Thyroid gland (tissue), 4 donors: Measurements from ENCODE around the gene NTNG1. TPM values are rescaled to one million over a fixed set of nuclear protein-coding genes. Genes with fewer than 3 reads are reported as not detected.

Experiments used
- DNase-seq, 2 donors: peaks; one replicate each; pipeline ENCODE4 v3.0.0-alpha.2; 2019
- H3K27ac ChIP-seq, 3 donors: fragments of 200-600 bp; sonication (generic); 1 replicate in 2 of 3; 2 replicates in 1 of 3; pipeline ENCODE4 v1.5.1; 2016 to 2019; ENCODE audit warnings: mild to moderate bottlenecking in 1 of 3, moderate library complexity in 1 of 3
- H3K27me3 ChIP-seq: fragments of 200-600 bp; sonication (generic); one replicate; pipeline ENCODE4 v1.5.1; 2019
- H3K36me3 ChIP-seq, 2 donors: fragments of 200-600 bp; sonication (generic); one replicate each; pipeline ENCODE4 v1.5.1; 2016 to 2019
- H3K4me1 ChIP-seq, 2 donors: fragments of 200-600 bp; sonication (generic); one replicate each; pipeline ENCODE4 v1.5.1; 2017 to 2019
- H3K4me3 ChIP-seq, 3 donors: fragments of 200-600 bp; sonication (generic); replicated peaks in 1 of 3; 1 replicate in 2 of 3; 2 replicates in 1 of 3; pipeline ENCODE4 v1.5.1; 2016; ENCODE audit warnings: mild to moderate bottlenecking in 1 of 3
- H3K9me3 ChIP-seq: fragments of 200-600 bp; sonication (generic); one replicate; pipeline ENCODE4 v1.5.1; 2017
- POLR2A ChIP-seq, 2 donors: fragments of 450-650 bp; IDR thresholded peaks; one replicate each; pipeline ENCODE4 v1.6.1; 2017; ENCODE audit warnings: antibody characterized with exemption in 2 of 2, mild to moderate bottlenecking in 2 of 2, moderate library complexity in 1 of 2
- WGBS, 2 donors: methylation state at CpG; one replicate each; pipeline ENCODE4 v1.1.5; 2017; 5-methylcytosine and 5-hydroxymethylcytosine counted together
- intact Hi-C: fragments of 100-400 bp; cut with DNase I; formaldehyde crosslinking; loops from one replicate; pipeline ENCODE4 v1.15.1; 2023
- total RNA-seq, 4 donors: library from RNA; depleted of rRNA; stranded (reverse); fragments of >200 nt; gene quantifications; one replicate each; pipeline ENCODE4 v1.2.3, GENCODE V29; 2016
- TF ChIP-seq, protein P1 (sequence below), 6 experiments: fragments of 200-600 bp in 3 of 6; fragments of 450-650 bp in 3 of 6; sonication (generic) in 3 of 6; IDR thresholded peaks; one replicate each; pipeline ENCODE4 v1.5.1; 2016 to 2019; ENCODE audit warnings: antibody characterized with exemption in 6 of 6, mild to moderate bottlenecking in 2 of 6, inconsistent platforms in 1 of 6, moderate library complexity in 1 of 6

NTNG1 gene
- total RNA-seq, 4 donors from 2014 or later: 0.33 to 0.56 (median 0.54) TPM; not detected in 1

GRCh38 chr1:107479865-107480350, 339.1 kb downstream of the NTNG1 start:
- no peaks in the 10 kb centered on the region for H3K4me1 ChIP-seq
- no peak for DNase-seq
- intact Hi-C loops: no loop called here
- WGBS, 2 donors: 55% methylated on average over 11 of the region's 11 CpGs
- TF ChIP-seq, protein P1, sequence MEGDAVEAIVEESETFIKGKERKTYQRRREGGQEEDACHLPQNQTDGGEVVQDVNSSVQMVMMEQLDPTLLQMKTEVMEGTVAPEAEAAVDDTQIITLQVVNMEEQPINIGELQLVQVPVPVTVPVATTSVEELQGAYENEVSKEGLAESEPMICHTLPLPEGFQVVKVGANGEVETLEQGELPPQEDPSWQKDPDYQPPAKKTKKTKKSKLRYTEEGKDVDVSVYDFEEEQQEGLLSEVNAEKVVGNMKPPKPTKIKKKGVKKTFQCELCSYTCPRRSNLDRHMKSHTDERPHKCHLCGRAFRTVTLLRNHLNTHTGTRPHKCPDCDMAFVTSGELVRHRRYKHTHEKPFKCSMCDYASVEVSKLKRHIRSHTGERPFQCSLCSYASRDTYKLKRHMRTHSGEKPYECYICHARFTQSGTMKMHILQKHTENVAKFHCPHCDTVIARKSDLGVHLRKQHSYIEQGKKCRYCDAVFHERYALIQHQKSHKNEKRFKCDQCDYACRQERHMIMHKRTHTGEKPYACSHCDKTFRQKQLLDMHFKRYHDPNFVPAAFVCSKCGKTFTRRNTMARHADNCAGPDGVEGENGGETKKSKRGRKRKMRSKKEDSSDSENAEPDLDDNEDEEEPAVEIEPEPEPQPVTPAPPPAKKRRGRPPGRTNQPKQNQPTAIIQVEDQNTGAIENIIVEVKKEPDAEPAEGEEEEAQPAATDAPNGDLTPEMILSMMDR (IDR thresholded peaks at IDR 0.05): no peak
- no peak for TF ChIP-seq POLR2A (IDR thresholded peaks at IDR 0.05)
- H3K9me3 ChIP-seq: no peaks in the 10 kb centered on the region
- no peak overlapping the region for H3K27ac ChIP-seq
- H3K36me3 ChIP-seq: no peaks in the 10 kb centered on the region
- H3K27me3 ChIP-seq: no peaks in the 10 kb centered on the region
- no peak overlapping the region for H3K4me3 ChIP-seq

DNA sequence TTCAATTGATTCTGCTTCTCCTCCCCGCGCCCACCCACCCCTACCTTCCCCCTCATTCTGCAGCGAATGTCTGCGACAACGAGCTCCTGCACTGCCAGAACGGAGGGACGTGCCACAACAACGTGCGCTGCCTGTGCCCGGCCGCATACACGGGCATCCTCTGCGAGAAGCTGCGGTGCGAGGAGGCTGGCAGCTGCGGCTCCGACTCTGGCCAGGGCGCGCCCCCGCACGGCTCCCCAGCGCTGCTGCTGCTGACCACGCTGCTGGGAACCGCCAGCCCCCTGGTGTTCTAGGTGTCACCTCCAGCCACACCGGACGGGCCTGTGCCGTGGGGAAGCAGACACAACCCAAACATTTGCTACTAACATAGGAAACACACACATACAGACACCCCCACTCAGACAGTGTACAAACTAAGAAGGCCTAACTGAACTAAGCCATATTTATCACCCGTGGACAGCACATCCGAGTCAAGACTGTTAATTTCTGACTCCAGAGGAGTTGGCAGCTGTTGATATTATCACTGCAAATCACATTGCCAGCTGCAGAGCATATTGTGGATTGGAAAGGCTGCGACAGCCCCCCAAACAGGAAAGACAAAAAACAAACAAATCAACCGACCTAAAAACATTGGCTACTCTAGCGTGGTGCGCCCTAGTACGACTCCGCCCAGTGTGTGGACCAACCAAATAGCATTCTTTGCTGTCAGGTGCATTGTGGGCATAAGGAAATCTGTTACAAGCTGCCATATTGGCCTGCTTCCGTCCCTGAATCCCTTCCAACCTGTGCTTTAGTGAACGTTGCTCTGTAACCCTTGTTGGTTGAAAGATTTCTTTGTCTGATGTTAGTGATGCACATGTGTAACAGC, 339.9 kb downstream of the NTNG1 start:
- H3K4me1 ChIP-seq: no peaks in the 10 kb centered on the region
- WGBS, 2 donors: 39 to 48% methylated on average over 15 to 22 of the region's 37 CpGs
- H3K4me3 ChIP-seq: no peak overlapping the region
- no peak for DNase-seq
- H3K27me3 ChIP-seq: no peaks in the 10 kb centered on the region
- H3K27ac ChIP-seq: no peak overlapping the region
- intact Hi-C loops: no loop called here
- TF ChIP-seq, protein P1 (IDR thresholded peaks at IDR 0.05): no peak
- TF ChIP-seq POLR2A (IDR thresholded peaks at IDR 0.05): no peak
- no peaks in the 10 kb centered on the region for H3K36me3 ChIP-seq
- no peaks in the 10 kb centered on the region for H3K9me3 ChIP-seq

GRCh38 chr1:107481756-107482384, 341.0 kb downstream of the NTNG1 start:
- H3K4me1 ChIP-seq: no peaks in the 10 kb centered on the region
- DNase-seq: no peak
- no peaks in the 10 kb centered on the region for H3K27me3 ChIP-seq
- H3K9me3 ChIP-seq: no peaks in the 10 kb centered on the region
- TF ChIP-seq, protein P1 (IDR thresholded peaks at IDR 0.05): no peak
- TF ChIP-seq POLR2A (IDR thresholded peaks at IDR 0.05): no peak
- WGBS, 2 donors: 46 to 50% methylated on average over 3 of the region's 3 CpGs
- H3K27ac ChIP-seq: no peak overlapping the region
- no peak overlapping the region for H3K4me3 ChIP-seq
- intact Hi-C loops: no loop called here
- H3K36me3 ChIP-seq: no peaks in the 10 kb centered on the region

DNA sequence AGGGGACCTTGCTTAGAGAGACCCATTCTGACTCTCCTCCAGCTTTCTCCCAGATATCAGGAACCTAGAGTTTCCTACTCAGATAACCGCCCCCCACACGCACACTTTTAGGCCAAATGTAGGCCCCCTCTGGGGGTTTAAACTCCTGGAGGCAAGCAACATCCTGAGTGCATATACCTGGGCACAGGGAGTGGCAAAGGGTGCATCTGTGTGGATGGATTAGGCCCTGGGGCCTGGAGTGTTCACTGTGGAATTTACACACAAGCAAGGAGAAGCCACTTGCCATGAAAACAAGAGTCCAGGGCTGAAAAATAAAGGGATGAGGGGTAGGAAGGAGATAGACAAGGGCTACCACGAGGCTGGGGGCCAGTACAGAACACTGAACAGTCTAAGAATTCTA, 343.1 kb downstream of the NTNG1 start:
- intact Hi-C loops: no loop called here
- 60 to 75% methylated on average over 3 of the region's 3 CpGs for WGBS, 2 donors
- TF ChIP-seq, protein P1 (IDR thresholded peaks at IDR 0.05): no peak

DNA sequence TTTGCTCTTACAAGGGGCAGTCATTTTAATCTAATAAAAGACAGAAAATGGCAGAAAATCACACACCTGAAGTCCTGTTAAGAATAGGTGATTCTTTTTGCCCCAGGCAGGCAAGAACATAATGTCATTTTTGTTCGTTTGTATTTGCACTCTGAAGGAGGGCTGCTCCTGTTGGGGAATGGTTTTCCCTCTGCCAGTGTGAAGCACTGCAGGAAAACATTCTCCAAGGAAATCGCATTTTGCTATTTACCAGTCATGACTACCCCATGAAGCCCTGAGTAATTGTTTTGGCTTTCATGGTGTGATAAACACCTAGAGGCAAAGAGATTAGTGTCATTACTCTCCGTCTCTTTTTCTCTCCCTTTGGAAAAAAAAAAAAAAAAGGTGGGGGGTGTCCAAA, 345.5 kb downstream of the NTNG1 start:
- H3K9me3 ChIP-seq: no peaks in the 10 kb centered on the region
- no peaks in the 10 kb centered on the region for H3K36me3 ChIP-seq
- H3K4me3 ChIP-seq: no peak overlapping the region
- WGBS, 2 donors: 21 to 22% methylated on average over 3 of the region's 3 CpGs
- no peaks in the 10 kb centered on the region for H3K27me3 ChIP-seq
- H3K4me1 ChIP-seq: no peaks in the 10 kb centered on the region
- intact Hi-C loops: no loop called here
- H3K27ac ChIP-seq: no peak overlapping the region
- DNase-seq: no peak
- TF ChIP-seq, protein P1 (IDR thresholded peaks at IDR 0.05): no peak
- TF ChIP-seq POLR2A (IDR thresholded peaks at IDR 0.05): no peak

More for the DNA sequence above, 343.1 kb downstream of the NTNG1 start:
- Histone ChIP-seq H3K9me3 (no peaks in the 10 kb centered on the region), H3K27me3 (no peaks in the 10 kb centered on the region), H3K27ac (no peak overlapping the region), H3K4me1 (no peaks in the 10 kb centered on the region), H3K4me3 (no peak overlapping the region), H3K36me3 (no peaks in the 10 kb centered on the region)
- DNase-seq: no peak
